ENCODE measurements around the gene GRIK1.

GRCh38 chr21:29888437-29888836 lies 51.4 kb downstream of the GRIK1 start:
- no peak for TF ChIP-seq POLR2A (IDR thresholded peaks at IDR 0.05; ENCODE audit: low read depth, low read length)
- no peak for TF ChIP-seq TAF1 (IDR thresholded peaks at IDR 0.05; ENCODE audit: borderline replicate concordance, low read depth, low read length)
